A673 (cell line): ENCODE measurements around the gene FAM168A. TPM values are rescaled to one million over a fixed set of nuclear protein-coding genes. Genes with fewer than 3 reads are reported as not detected.

ENCODE experiments used
- BruUV-seq: library from RNA; stranded (reverse); fragments of 400-500 nt; replicated peaks from 2 replicates; lab custom pipeline; 2021; lab: Mats Ljungman, UMichigan
- CTCF ChIA-PET: fragments of 300-600 bp; sonication (Branson Sonifier 250); formaldehyde crosslinking; loops from one replicate; lab custom pipeline; 2022; ENCODE audit warnings: antibody characterized with exemption; lab: Charles Lee
- POLR2A ChIA-PET: fragments of 300-600 bp; sonication (Branson Sonifier 250); formaldehyde crosslinking; loops from one replicate; lab custom pipeline; 2022; ENCODE audit warnings: antibody characterized with exemption; ENCODE audit not compliant: low non-redundant PET; lab: Charles Lee
- DNase-seq: peaks from one replicate; pipeline ENCODE4 v3.0.0-alpha.2; 2015; ENCODE audit warnings: low spot score
- H3K27ac ChIP-seq: fragments of 200-600 bp; sonication (generic); 2 replicates; pipeline ENCODE4 v1.5.1; 2016; ENCODE audit warnings: mixed run types, low read depth, mild to moderate bottlenecking, mixed read lengths, antibody characterized with exemption, low read length; ENCODE audit not compliant: poor library complexity, severe bottlenecking
- H3K27me3 ChIP-seq: fragments of 200-600 bp; sonication (generic); replicated peaks from 2 replicates; pipeline ENCODE4 v1.6.1; 2017; ENCODE audit warnings: mixed run types, low read depth, mild to moderate bottlenecking, mixed read lengths, antibody characterized with exemption, low read length; ENCODE audit not compliant: insufficient read depth, poor library complexity
- H3K36me3 ChIP-seq: fragments of 200-600 bp; sonication (generic); 2 replicates; pipeline ENCODE4 v1.6.1; 2016; ENCODE audit warnings: mixed run types, mild to moderate bottlenecking, mixed read lengths, antibody characterized with exemption, low read length; ENCODE audit not compliant: insufficient read depth, poor library complexity, severe bottlenecking
- H3K4me1 ChIP-seq: fragments of 200-600 bp; sonication (generic); 2 replicates; pipeline ENCODE4 v1.6.1; 2017; ENCODE audit warnings: mixed run types, mild to moderate bottlenecking, mixed read lengths, antibody characterized with exemption, low read length; ENCODE audit not compliant: insufficient read depth, poor library complexity, severe bottlenecking
- H3K4me3 ChIP-seq: fragments of 200-600 bp; sonication (generic); 2 replicates; pipeline ENCODE4 v1.5.1; 2016; ENCODE audit warnings: low read depth, mixed run types, mild to moderate bottlenecking, mixed read lengths, low read length; ENCODE audit not compliant: poor library complexity, severe bottlenecking
- H3K9me3 ChIP-seq: fragments of 200-600 bp; sonication (generic); 2 replicates; pipeline ENCODE4 v1.6.1; 2016; ENCODE audit warnings: mixed run types, low read depth, mild to moderate bottlenecking, mixed read lengths, antibody characterized with exemption, low read length; ENCODE audit not compliant: poor library complexity, severe bottlenecking
- EZH2 ChIP-seq: fragments of 200-600 bp; sonication (generic); IDR thresholded peaks from 2 replicates; pipeline ENCODE4 v1.6.1; 2017; ENCODE audit warnings: borderline replicate concordance, low read depth, mild to moderate bottlenecking, mixed read lengths, antibody characterized with exemption, low read length; ENCODE audit not compliant: poor library complexity, severe bottlenecking
- intact Hi-C: fragments of 100-400 bp; cut with micrococcal nuclease; formaldehyde crosslinking; loops from one replicate; pipeline ENCODE4 v1.10.0; 2022; ENCODE audit not compliant: unreplicated experiment
- total RNA-seq: library from RNA; stranded (reverse); gene quantifications from 2 replicates; pipeline ENCODE4 v1.2.3, GENCODE V29; 2021
- TF ChIP-seq, protein P1 (sequence below): fragments of 300-800, 200-600 bp; sonication (generic); conservative IDR thresholded peaks from 2 replicates; pipeline ENCODE4 v1.5.1; 2017; ENCODE audit warnings: low read depth, mild to moderate bottlenecking, antibody characterized with exemption, low read length, moderate library complexity, mixed read lengths

FAM168A gene
- total RNA-seq, 1 experiment from 2014 or later = 46.1 TPM

DNA sequence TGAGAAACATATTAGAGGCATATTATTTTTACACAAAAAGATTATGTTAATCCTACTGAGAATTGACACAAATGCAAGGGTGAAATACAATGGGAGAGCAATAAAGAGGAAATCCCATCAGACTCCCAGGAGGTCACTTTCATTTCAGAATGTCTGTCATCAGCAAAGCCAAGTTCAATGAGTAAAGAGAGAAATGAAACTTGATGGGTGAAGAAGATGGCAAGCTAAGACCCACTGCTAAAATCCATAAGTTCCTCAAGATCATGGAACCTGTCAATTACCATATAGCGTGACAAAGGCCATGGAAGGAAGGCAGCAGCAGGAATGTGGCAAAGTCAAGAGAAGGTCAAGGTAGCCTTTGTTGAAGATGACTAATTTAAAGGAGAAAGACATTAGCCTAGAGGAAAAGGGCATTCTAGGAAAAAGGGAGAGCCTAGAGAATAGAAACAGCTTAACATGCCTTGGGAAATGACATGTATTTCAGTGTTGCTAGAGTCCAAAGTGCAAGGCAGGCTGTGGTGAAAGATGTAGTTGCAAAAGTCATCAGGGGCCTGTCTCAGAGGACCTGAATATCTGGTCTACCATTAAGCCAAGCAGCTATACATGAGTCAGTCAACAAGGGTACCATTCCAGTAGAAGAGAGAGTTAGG, 43.1 kb downstream of the FAM168A start:
- ChIA-PET CTCF (no interaction called here), POLR2A (interaction anchor here (0.9 kb wide), 1 partner anchor 16 kb away, joined by 3 read pairs; no protein-coding TSS in a partner anchor)
- TF ChIP-seq, protein P1, sequence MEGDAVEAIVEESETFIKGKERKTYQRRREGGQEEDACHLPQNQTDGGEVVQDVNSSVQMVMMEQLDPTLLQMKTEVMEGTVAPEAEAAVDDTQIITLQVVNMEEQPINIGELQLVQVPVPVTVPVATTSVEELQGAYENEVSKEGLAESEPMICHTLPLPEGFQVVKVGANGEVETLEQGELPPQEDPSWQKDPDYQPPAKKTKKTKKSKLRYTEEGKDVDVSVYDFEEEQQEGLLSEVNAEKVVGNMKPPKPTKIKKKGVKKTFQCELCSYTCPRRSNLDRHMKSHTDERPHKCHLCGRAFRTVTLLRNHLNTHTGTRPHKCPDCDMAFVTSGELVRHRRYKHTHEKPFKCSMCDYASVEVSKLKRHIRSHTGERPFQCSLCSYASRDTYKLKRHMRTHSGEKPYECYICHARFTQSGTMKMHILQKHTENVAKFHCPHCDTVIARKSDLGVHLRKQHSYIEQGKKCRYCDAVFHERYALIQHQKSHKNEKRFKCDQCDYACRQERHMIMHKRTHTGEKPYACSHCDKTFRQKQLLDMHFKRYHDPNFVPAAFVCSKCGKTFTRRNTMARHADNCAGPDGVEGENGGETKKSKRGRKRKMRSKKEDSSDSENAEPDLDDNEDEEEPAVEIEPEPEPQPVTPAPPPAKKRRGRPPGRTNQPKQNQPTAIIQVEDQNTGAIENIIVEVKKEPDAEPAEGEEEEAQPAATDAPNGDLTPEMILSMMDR = no peak
- TF ChIP-seq EZH2 = no peak
- Histone ChIP-seq H3K4me3 (no peak overlapping the region), H3K36me3 (no peaks in the 10 kb centered on the region), H3K4me1 (peaks cover 32% of the 10 kb centered on the region), H3K27me3 (no peaks in the 10 kb centered on the region), H3K27ac (no peak overlapping the region), H3K9me3 (no peaks in the 10 kb centered on the region)
- intact Hi-C loops = no loop called here
- BruUV-seq = no TSS peak
- DNase-seq = no peak

DNA sequence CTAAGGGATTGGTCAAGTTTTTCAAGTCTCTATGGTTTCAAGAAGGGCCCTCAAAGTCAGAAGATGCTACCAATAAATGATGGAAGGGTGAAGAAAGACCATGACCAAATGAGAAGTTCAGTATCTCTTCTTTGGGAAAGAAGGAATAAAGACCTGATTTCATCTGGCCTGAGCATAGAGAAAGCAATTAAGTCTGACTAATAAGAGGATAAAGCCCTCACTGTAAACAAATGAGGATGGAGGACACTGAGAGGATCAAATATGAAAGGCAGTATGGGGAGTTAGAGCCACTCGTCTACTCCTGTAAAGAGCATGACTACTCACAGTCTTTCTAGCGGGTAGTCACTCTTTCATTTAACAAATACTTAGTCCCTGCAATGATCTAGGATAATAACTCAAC, 44.6 kb downstream of the FAM168A start:
- H3K27me3 ChIP-seq = no peaks in the 10 kb centered on the region
- H3K9me3 ChIP-seq = no peaks in the 10 kb centered on the region
- intact Hi-C loops = no loop called here
- H3K4me1 ChIP-seq = peaks cover 33% of the 10 kb centered on the region
- BruUV-seq = no TSS peak
- ChIA-PET POLR2A (no interaction called here), CTCF (no interaction called here)
- no peak for DNase-seq
- TF ChIP-seq, protein P1 = no peak
- no peak for TF ChIP-seq EZH2
- H3K36me3 ChIP-seq = no peaks in the 10 kb centered on the region
- H3K27ac ChIP-seq = no peak overlapping the region
- H3K4me3 ChIP-seq = no peak overlapping the region

DNA sequence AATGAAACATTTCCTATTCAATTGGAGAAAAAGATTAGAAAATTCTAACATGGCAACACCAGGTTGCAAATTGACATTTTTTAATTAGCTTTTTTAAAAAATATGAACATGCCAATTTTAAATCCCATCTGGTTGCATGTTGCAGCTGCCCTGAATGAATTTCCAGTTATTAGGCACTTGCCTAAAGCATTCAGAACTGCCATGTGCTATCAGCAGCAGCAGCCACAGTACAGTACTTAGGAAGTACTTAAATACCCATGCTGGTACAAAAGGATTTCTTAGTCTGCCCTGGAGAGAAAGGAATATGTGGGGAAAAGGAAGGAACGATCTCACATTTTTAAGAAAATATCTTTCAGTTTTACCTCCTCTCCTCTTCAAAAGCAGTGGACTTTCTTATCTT, 46.2 kb downstream of the FAM168A start:
- CTCF ChIA-PET = no interaction called here
- intact Hi-C loops = no loop called here
- peak; percentile 33 for DNase-seq
- Histone ChIP-seq H3K27me3 (no peaks in the 10 kb centered on the region), H3K36me3 (no peaks in the 10 kb centered on the region), H3K27ac (no peak overlapping the region), H3K4me1 (peaks cover 33% of the 10 kb centered on the region), H3K4me3 (no peak overlapping the region), H3K9me3 (no peaks in the 10 kb centered on the region)
- no TSS peak for BruUV-seq
- POLR2A ChIA-PET = interaction anchor here (0.6 kb wide), 1 partner anchor 13 kb away, joined by 3 read pairs; no protein-coding TSS in a partner anchor
- TF ChIP-seq EZH2 = no peak
- TF ChIP-seq, protein P1 = no peak
